ENCODE results near the gene HMOX1. TPM values are rescaled to one million over a fixed set of nuclear protein-coding genes. Genes with fewer than 3 reads are reported as not detected.

The HMOX1 gene
- total RNA-seq, 1 donor from 2014 or later: 26.8 TPM

GRCh38 chr22:35377735-35378134 is 3.2 kb upstream of the HMOX1 start:
- no peak for DNase-seq (ENCODE audit: extremely low spot score in 2 of 2)
- H3K27ac ChIP-seq: peak overlapping the region; percentile 81
- H3K4me3 ChIP-seq: no peak overlapping the region
- H3K9me3 ChIP-seq: no peaks in the 10 kb centered on the region
- no peaks in the 10 kb centered on the region for H3K27me3 ChIP-seq
- TF ChIP-seq CTCF (IDR thresholded peaks at IDR 0.05): no peak
- TF ChIP-seq POLR2AphosphoS5 (IDR thresholded peaks at IDR 0.05; ENCODE audit: insufficient read depth in 1 of 2, low read depth in 1 of 2): no peak
- TF ChIP-seq POLR2A (IDR thresholded peaks at IDR 0.05): no peak
- intact Hi-C loops (cut with DNase I): no loop called here
- peaks cover 33% of the 10 kb centered on the region for H3K4me1 ChIP-seq
- no peaks in the 10 kb centered on the region for H3K36me3 ChIP-seq

GRCh38 chr22:35378621-35379020 is 2.3 kb upstream of the HMOX1 start:
- Histone ChIP-seq H3K27ac (peak overlapping the region; percentile 81), H3K9me3 (no peaks in the 10 kb centered on the region), H3K4me3 (no peak overlapping the region), H3K27me3 (no peaks in the 10 kb centered on the region), H3K4me1 (peaks cover 33% of the 10 kb centered on the region), H3K36me3 (no peaks in the 10 kb centered on the region)
- intact Hi-C loops (cut with DNase I): no loop called here
- no peak for DNase-seq (ENCODE audit: extremely low spot score in 2 of 2)
- TF ChIP-seq POLR2A (IDR thresholded peaks at IDR 0.05) (no peak), POLR2AphosphoS5 (IDR thresholded peaks at IDR 0.05; ENCODE audit: insufficient read depth in 1 of 2, low read depth in 1 of 2) (no peak)

GRCh38 chr22:35379146-35379993 is 1.5 kb upstream of the HMOX1 start:
- Histone ChIP-seq H3K4me3 (no peak overlapping the region), H3K27ac (peak overlapping the region; percentile 81), H3K4me1 (peaks cover 33% of the 10 kb centered on the region), H3K36me3 (no peaks in the 10 kb centered on the region), H3K9me3 (no peaks in the 10 kb centered on the region), H3K27me3 (no peaks in the 10 kb centered on the region)
- intact Hi-C loops (cut with DNase I): no loop called here
- TF ChIP-seq CTCF (IDR thresholded peaks at IDR 0.05) (no peak), POLR2AphosphoS5 (IDR thresholded peaks at IDR 0.05; ENCODE audit: insufficient read depth in 1 of 2, low read depth in 1 of 2) (no peak), POLR2A (IDR thresholded peaks at IDR 0.05) (no peak)
- DNase-seq (ENCODE audit: extremely low spot score in 2 of 2): no peak

GRCh38 chr22:35380013-35380412 is 883 bp upstream of the HMOX1 start:
- H3K4me1 ChIP-seq: peaks cover 33% of the 10 kb centered on the region
- H3K4me3 ChIP-seq: no peak overlapping the region
- DNase-seq (ENCODE audit: extremely low spot score in 2 of 2): no peak
- peak overlapping the region; percentile 75 for H3K27ac ChIP-seq
- TF ChIP-seq POLR2AphosphoS5 (IDR thresholded peaks at IDR 0.05; ENCODE audit: insufficient read depth in 1 of 2, low read depth in 1 of 2) (no peak), POLR2A (IDR thresholded peaks at IDR 0.05) (no peak), CTCF (IDR thresholded peaks at IDR 0.05) (no peak)
- intact Hi-C loops (cut with DNase I): no loop called here
- H3K36me3 ChIP-seq: no peaks in the 10 kb centered on the region
- no peaks in the 10 kb centered on the region for H3K9me3 ChIP-seq
- no peaks in the 10 kb centered on the region for H3K27me3 ChIP-seq

- Histone ChIP-seq H3K4me3 (peak overlapping the region; percentile 50 to 57), H3K36me3 (peaks cover 0 to 1% of the 10 kb centered on the region in 2 donors), H3K4me1 (peaks cover 28% of the 10 kb centered on the region), H3K9me3 (no peaks in the 10 kb centered on the region), H3K27me3 (no peaks in the 10 kb centered on the region), H3K27ac (peak overlapping the region; percentile 75)
- TF ChIP-seq CTCF (IDR thresholded peaks at IDR 0.05) (no peak), POLR2AphosphoS5 (IDR thresholded peaks at IDR 0.05; ENCODE audit: insufficient read depth in 1 of 2, low read depth in 1 of 2) (no peak), POLR2A (IDR thresholded peaks at IDR 0.05) (no peak)
- no peak for DNase-seq (ENCODE audit: extremely low spot score in 2 of 2)
- intact Hi-C loops (cut with DNase I): no loop called here
These were observed 621 bp downstream of the HMOX1 start for GRCh38 chr22:35381424-35382009.

Measured in vagina (tissue), 2 donors.